Measurements from ENCODE around the gene OTUB2.

- no peak for TF ChIP-seq CTCF (conservative IDR thresholded peaks at IDR 0.05; ENCODE audit: low read depth, low read length)
- no peak for TF ChIP-seq EZH2 (IDR thresholded peaks at IDR 0.05; ENCODE audit: borderline replicate concordance, low read depth, low read length, poor library complexity, severe bottlenecking)
Observed at GRCh38 chr14:93996130-93996695, 29.9 kb upstream of the OTUB2 start.

All from A673 (cell line).